HG02884 (cell line): ENCODE results near the gene CEP70.
"Not testable (repeated sequence)": the region's sequence is repeated elsewhere in the genome, so short reads cannot be mapped to it uniquely, and the experiment has no call there.

ENCODE experiments used
- ATAC-seq: cut with Tn5 transposase; IDR thresholded peaks from one replicate; pipeline ENCODE4 v1.9.1; 2021; ENCODE audit warnings: mild to moderate bottlenecking, moderate library complexity; ENCODE audit not compliant: unreplicated experiment

The CEP70 gene

GRCh38 chr3:138594150-138594934 is at the start of gene CEP70:
Gene CEP70, minus strand, starts transcription at chr3:138594260. Its CDS starts 21,333 bp downstream, at chr3:138572927.
- ATAC-seq, result peak; percentile 85

GRCh38 chr3:138642927-138643253 is 48.8 kb upstream of the CEP70 start:
- no peak for ATAC-seq

GRCh38 chr3:138642226-138642926 is 48.3 kb upstream of the CEP70 start:
- ATAC-seq, result no peak

GRCh38 chr3:138640537-138640936 is 46.5 kb upstream of the CEP70 start:
- no peak for ATAC-seq

GRCh38 chr3:138638641-138639040 is 44.6 kb upstream of the CEP70 start:
- ATAC-seq, result no peak

GRCh38 chr3:138629526-138629925 is 35.5 kb upstream of the CEP70 start:
- no peak for ATAC-seq

- ATAC-seq, result no peak
Measured at GRCh38 chr3:138625707-138626365, 31.8 kb upstream of the CEP70 start.

- no peak for ATAC-seq
Measured at GRCh38 chr3:138624518-138624917, 30.5 kb upstream of the CEP70 start.

GRCh38 chr3:138620431-138620830 is 26.4 kb upstream of the CEP70 start:
- ATAC-seq, result no peak

GRCh38 chr3:138615462-138615861 is 21.4 kb upstream of the CEP70 start:
- no peak for ATAC-seq

GRCh38 chr3:138609898-138610266 is 15.8 kb upstream of the CEP70 start:
- no peak for ATAC-seq

- ATAC-seq, result peak; percentile 74
Measured at GRCh38 chr3:138608322-138609135, 14.5 kb upstream of the CEP70 start, which contains the start of gene FAIM. Gene FAIM, plus strand, starts transcription at chr3:138608771. Its CDS starts 10,956 bp downstream, at chr3:138619727.

- ATAC-seq, result not testable (repeated sequence)
Measured at GRCh38 chr3:138604106-138604595, 10.1 kb upstream of the CEP70 start.

- ATAC-seq, result not testable (repeated sequence)
Measured at GRCh38 chr3:138601661-138602060, 7.6 kb upstream of the CEP70 start.

GRCh38 chr3:138600100-138600745 is 6.2 kb upstream of the CEP70 start:
- no peak for ATAC-seq

- no peak for ATAC-seq
Measured at GRCh38 chr3:138598534-138598933, 4.5 kb upstream of the CEP70 start.

GRCh38 chr3:138597186-138597976 is 3.3 kb upstream of the CEP70 start:
- not testable (repeated sequence) for ATAC-seq

- no peak for ATAC-seq
Measured at GRCh38 chr3:138594935-138595610, 1.0 kb upstream of the CEP70 start.
